Measurements from ENCODE around the gene F12. TPM values are rescaled to one million over a fixed set of nuclear protein-coding genes. Genes with fewer than 3 reads are reported as not detected.

The F12 gene
- polyA plus RNA-seq, 1 donor from 2014 or later: 0.78 TPM

GRCh38 chr5:177440990-177441780 lies 31.8 kb upstream of the F12 start:
- H3K27ac Mint-ChIP-seq: peak overlapping the region in 2 of 3 donors; percentile 27 to 58
- peaks cover 7% of the 10 kb centered on the region for H3K36me3 Mint-ChIP-seq
- peaks cover 20 to 28% (median 25%) of the 10 kb centered on the region in 3 donors for H3K4me1 Mint-ChIP-seq
- no peaks in the 10 kb centered on the region for H3K27me3 Mint-ChIP-seq
- peak overlapping the region in 2 of 4 donors; percentile 32 to 52 for H3K4me3 Mint-ChIP-seq
- H3K9me3 Mint-ChIP-seq: no peaks in the 10 kb centered on the region

GRCh38 chr5:177440211-177440989 lies 31.0 kb upstream of the F12 start:
- Mint-ChIP-seq H3K4me3 (no peak overlapping the region), H3K27ac (peak overlapping the region in 2 of 3 donors; percentile 81 to 87), H3K36me3 (peaks cover 7% of the 10 kb centered on the region), H3K9me3 (no peaks in the 10 kb centered on the region), H3K27me3 (no peaks in the 10 kb centered on the region), H3K4me1 (peaks cover 13 to 22% (median 17%) of the 10 kb centered on the region in 3 donors)

GRCh38 chr5:177439518-177440053 lies 30.2 kb upstream of the F12 start:
- Mint-ChIP-seq H3K27ac (peak overlapping the region in 1 of 3 donors; percentile 87), H3K4me1 (peaks cover 7 to 14% (median 9%) of the 10 kb centered on the region in 3 donors)

GRCh38 chr5:177438468-177438867 lies 29.1 kb upstream of the F12 start:
- no peaks in the 10 kb centered on the region for H3K27me3 Mint-ChIP-seq
- H3K4me1 Mint-ChIP-seq: peaks cover 4 to 15% (median 6%) of the 10 kb centered on the region in 3 donors
- H3K36me3 Mint-ChIP-seq: peaks cover 7% of the 10 kb centered on the region
- H3K27ac Mint-ChIP-seq: peak overlapping the region in 2 of 3 donors; percentile 87 to 88
- no peaks in the 10 kb centered on the region for H3K9me3 Mint-ChIP-seq
- H3K4me3 Mint-ChIP-seq: peak overlapping the region in 1 of 4 donors; percentile 65

More at GRCh38 chr5:177439518-177440053, 30.2 kb upstream of the F12 start:
- peaks cover 7% of the 10 kb centered on the region for H3K36me3 Mint-ChIP-seq
- H3K9me3 Mint-ChIP-seq: no peaks in the 10 kb centered on the region
- H3K27me3 Mint-ChIP-seq: no peaks in the 10 kb centered on the region
- no peak overlapping the region for H3K4me3 Mint-ChIP-seq

GRCh38 chr5:177437623-177438022 lies 28.3 kb upstream of the F12 start:
- Mint-ChIP-seq H3K27ac (peak overlapping the region in 1 of 3 donors; percentile 87), H3K36me3 (peaks cover 5% of the 10 kb centered on the region), H3K27me3 (no peaks in the 10 kb centered on the region), H3K4me3 (peak overlapping the region in 1 of 4 donors; percentile 65), H3K4me1 (peaks cover 4 to 20% (median 6%) of the 10 kb centered on the region in 3 donors), H3K9me3 (no peaks in the 10 kb centered on the region)

- Mint-ChIP-seq H3K4me1 (peaks cover 10 to 24% (median 19%) of the 10 kb centered on the region in 3 donors), H3K27me3 (no peaks in the 10 kb centered on the region), H3K4me3 (no peak overlapping the region), H3K36me3 (peaks cover 3% of the 10 kb centered on the region), H3K9me3 (no peaks in the 10 kb centered on the region), H3K27ac (peak overlapping the region in 1 of 3 donors; percentile 18)
These were observed 26.6 kb upstream of the F12 start for GRCh38 chr5:177435847-177436536.

- H3K27ac Mint-ChIP-seq: peak overlapping the region; percentile 31 to 81 (median 71)
- no peaks in the 10 kb centered on the region for H3K9me3 Mint-ChIP-seq
- peak overlapping the region in 1 of 4 donors; percentile 12 for H3K4me3 Mint-ChIP-seq
- peaks cover 13 to 31% (median 26%) of the 10 kb centered on the region in 3 donors for H3K4me1 Mint-ChIP-seq
- peaks cover 3% of the 10 kb centered on the region for H3K36me3 Mint-ChIP-seq
- H3K27me3 Mint-ChIP-seq: no peaks in the 10 kb centered on the region
These were observed 25.8 kb upstream of the F12 start for GRCh38 chr5:177434942-177435738.

- peak overlapping the region; percentile 59 to 81 (median 71) for H3K27ac Mint-ChIP-seq
- H3K4me1 Mint-ChIP-seq: peaks cover 15 to 34% (median 25%) of the 10 kb centered on the region in 3 donors
These were observed 25.1 kb upstream of the F12 start for GRCh38 chr5:177434437-177434836.

GRCh38 chr5:177433658-177434217 lies 24.4 kb upstream of the F12 start:
- H3K4me3 Mint-ChIP-seq: peak overlapping the region in 2 of 4 donors; percentile 43 to 57
- peaks cover 5% of the 10 kb centered on the region for H3K36me3 Mint-ChIP-seq
- H3K27me3 Mint-ChIP-seq: no peaks in the 10 kb centered on the region
- no peaks in the 10 kb centered on the region for H3K9me3 Mint-ChIP-seq
- H3K4me1 Mint-ChIP-seq: peaks cover 22 to 39% (median 31%) of the 10 kb centered on the region in 3 donors
- peak overlapping the region in 2 of 3 donors; percentile 53 to 81 for H3K27ac Mint-ChIP-seq

More at GRCh38 chr5:177434437-177434836, 25.1 kb upstream of the F12 start:
- H3K4me3 Mint-ChIP-seq: peak overlapping the region in 2 of 4 donors; percentile 12 to 43
- no peaks in the 10 kb centered on the region for H3K9me3 Mint-ChIP-seq
- H3K27me3 Mint-ChIP-seq: no peaks in the 10 kb centered on the region
- H3K36me3 Mint-ChIP-seq: no peaks in the 10 kb centered on the region

GRCh38 chr5:177432839-177433657 lies 23.7 kb upstream of the F12 start:
- no peaks in the 10 kb centered on the region for H3K9me3 Mint-ChIP-seq
- no peaks in the 10 kb centered on the region for H3K27me3 Mint-ChIP-seq
- H3K27ac Mint-ChIP-seq: peak overlapping the region; percentile 53 to 81 (median 71)
- peaks cover 5% of the 10 kb centered on the region for H3K36me3 Mint-ChIP-seq
- H3K4me1 Mint-ChIP-seq: peaks cover 23 to 38% (median 31%) of the 10 kb centered on the region in 3 donors
- peak overlapping the region in 1 of 4 donors; percentile 43 for H3K4me3 Mint-ChIP-seq

- Mint-ChIP-seq H3K9me3 (no peaks in the 10 kb centered on the region), H3K36me3 (peaks cover 5% of the 10 kb centered on the region), H3K27ac (peak overlapping the region; percentile 94 to 98 (median 95)), H3K4me1 (peaks cover 23 to 40% (median 31%) of the 10 kb centered on the region in 3 donors), H3K4me3 (peak overlapping the region; percentile 73 to 99 (median 92)), H3K27me3 (no peaks in the 10 kb centered on the region)
These were observed 22.9 kb upstream of the F12 start for GRCh38 chr5:177432143-177432838.

Data from IgD-negative memory B cell (primary cell).